SK-N-MC (cell line): ENCODE data around the gene ARL3.

Source experiments
- EZH2 ChIP-seq: fragments of 200-600 bp; sonication (generic); IDR thresholded peaks from one replicate; pipeline ENCODE4 v1.6.1; 2017; ENCODE audit warnings: antibody characterized with exemption
- POLR2AphosphoS5 ChIP-seq: IDR thresholded peaks from 2 replicates; pipeline ENCODE4 v1.6.1; 2012; ENCODE audit warnings: mild to moderate bottlenecking, low read depth, low read length, borderline replicate concordance

DNA sequence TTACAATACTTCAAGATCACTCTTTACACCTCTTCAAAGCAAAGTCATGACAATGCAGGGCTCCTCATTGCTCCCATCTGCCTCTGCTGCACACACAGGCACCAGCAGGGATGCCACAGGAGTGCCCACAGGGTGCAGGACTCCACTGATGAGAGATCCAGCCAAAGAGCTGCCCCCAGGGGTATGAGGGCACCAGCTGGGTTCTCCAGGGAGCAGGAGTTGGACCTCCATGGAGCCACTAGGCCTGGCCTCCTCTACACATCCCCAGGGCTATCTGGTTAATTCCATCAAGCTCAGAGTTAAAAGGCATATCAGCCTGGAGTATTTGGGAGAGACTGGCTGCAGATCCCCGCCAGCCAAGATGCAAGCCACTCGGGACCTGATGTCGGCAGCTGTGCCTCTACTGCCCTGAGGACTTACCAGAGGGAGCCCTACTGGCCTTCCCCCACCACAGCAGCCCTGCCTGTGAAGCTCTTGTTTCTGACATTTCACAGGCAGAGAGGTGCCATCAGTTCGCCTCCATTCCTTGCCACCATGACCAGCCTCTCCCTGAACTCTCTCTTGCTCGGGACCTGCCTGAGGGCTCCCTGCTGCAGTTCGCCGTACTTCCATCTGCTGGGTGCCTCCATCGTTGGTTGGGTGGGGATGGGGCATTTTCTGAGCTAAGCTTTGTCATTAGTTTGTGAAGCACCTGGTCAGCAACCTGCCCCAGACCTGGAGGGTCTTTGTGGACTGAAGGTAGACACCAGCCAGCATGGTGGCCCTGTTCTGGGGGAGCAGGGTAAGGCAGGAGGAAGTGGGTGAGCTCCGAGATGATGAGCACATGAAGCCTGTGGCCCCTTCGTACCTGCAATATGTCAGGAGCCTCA, 82.4 kb downstream of the ARL3 start:
- TF ChIP-seq POLR2AphosphoS5, result no peak
- TF ChIP-seq EZH2, result no peak
